Lower lobe of right lung (tissue), 2 donors: ENCODE results near the gene IQGAP2. TPM values are rescaled to one million over a fixed set of nuclear protein-coding genes. Genes with fewer than 3 reads are reported as not detected.
"Not testable (repeated sequence)": the region's sequence is repeated elsewhere in the genome, so short reads cannot be mapped to it uniquely, and the experiment has no call there.

Experiments
- ATAC-seq, 2 donors: fragments of 200-7000 bp; cut with Tn5 transposase; one replicate each; pipeline ENCODE4 v1.9.1; 2020 to 2022; ENCODE audit warnings: mild to moderate bottlenecking in 2 of 2, moderate library complexity in 2 of 2
- DNase-seq: peaks from one replicate; pipeline ENCODE4 v3.0.0-alpha.2; 2020
- H3K27ac ChIP-seq: fragments of 200-600 bp; one replicate; pipeline ENCODE4 v1.8.0; 2022
- H3K27me3 ChIP-seq: fragments of 200-600 bp; one replicate; pipeline ENCODE4 v1.8.0; 2022; ENCODE audit warnings: low read depth
- H3K36me3 ChIP-seq: fragments of 200-600 bp; one replicate; pipeline ENCODE4 v1.8.0; 2022; ENCODE audit warnings: mild to moderate bottlenecking
- H3K4me1 ChIP-seq: fragments of 200-600 bp; one replicate; pipeline ENCODE4 v1.8.0; 2022
- H3K4me3 ChIP-seq: fragments of 200-600 bp; one replicate; pipeline ENCODE4 v1.8.0; 2022; ENCODE audit warnings: mild to moderate bottlenecking
- H3K9me3 ChIP-seq: fragments of 200-600 bp; one replicate; pipeline ENCODE4 v1.8.0; 2022
- intact Hi-C: fragments of 100-400 bp; cut with DNase I; formaldehyde crosslinking; loops from one replicate; pipeline ENCODE4 v1.11.0; 2022
- total RNA-seq: library from RNA; stranded (reverse); fragmentation: NEBNext Ultra II Directional; extraction: Animal tissue kit (Norgen Biotek cat#: 25700); gene quantifications from one replicate; pipeline ENCODE4 v1.2.1, GENCODE V29; 2021
- TF ChIP-seq, protein P1 (sequence below): fragments of 200-600 bp; IDR thresholded peaks from one replicate; pipeline ENCODE4 v1.8.0; 2022; ENCODE audit warnings: antibody characterized with exemption, mild to moderate bottlenecking
- donor health status: DM: no; HTN: yes; CAD: no; lungs with severe emphysema.

IQGAP2 gene
- total RNA-seq, 1 donor from 2014 or later: 42.0 TPM

DNA sequence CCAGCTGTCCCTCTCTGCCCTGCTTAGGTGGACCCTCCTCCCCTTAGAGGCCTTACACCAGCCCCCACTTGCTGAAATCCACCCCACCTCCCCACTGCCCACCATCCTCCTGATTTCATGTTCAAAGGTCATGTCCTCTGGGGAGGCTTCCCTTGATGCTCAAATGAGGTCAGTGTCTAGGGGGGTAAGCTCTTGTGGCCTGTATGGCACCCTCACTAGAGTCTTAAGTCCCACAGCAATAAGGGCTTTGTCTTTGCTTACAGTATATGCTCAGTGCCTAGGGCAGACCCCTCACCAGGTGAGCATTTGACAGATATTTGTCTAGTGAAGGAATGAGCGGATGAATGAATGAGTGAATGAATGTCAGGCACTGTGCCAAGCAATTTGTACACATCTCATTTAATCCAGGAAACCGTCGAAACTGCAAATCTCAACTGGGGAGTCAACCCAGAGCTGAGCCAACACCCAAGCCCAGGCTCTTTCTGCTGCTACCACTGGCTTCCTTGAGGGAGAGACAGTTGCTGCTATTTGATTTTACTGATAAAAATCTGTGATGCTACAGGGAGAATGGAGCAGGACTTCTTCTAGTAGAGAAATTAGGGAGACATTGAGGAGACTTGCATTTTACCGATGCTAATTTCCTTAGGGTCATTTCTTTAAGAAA is 101.9 kb downstream of the IQGAP2 start:
- TF ChIP-seq, protein P1, sequence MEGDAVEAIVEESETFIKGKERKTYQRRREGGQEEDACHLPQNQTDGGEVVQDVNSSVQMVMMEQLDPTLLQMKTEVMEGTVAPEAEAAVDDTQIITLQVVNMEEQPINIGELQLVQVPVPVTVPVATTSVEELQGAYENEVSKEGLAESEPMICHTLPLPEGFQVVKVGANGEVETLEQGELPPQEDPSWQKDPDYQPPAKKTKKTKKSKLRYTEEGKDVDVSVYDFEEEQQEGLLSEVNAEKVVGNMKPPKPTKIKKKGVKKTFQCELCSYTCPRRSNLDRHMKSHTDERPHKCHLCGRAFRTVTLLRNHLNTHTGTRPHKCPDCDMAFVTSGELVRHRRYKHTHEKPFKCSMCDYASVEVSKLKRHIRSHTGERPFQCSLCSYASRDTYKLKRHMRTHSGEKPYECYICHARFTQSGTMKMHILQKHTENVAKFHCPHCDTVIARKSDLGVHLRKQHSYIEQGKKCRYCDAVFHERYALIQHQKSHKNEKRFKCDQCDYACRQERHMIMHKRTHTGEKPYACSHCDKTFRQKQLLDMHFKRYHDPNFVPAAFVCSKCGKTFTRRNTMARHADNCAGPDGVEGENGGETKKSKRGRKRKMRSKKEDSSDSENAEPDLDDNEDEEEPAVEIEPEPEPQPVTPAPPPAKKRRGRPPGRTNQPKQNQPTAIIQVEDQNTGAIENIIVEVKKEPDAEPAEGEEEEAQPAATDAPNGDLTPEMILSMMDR: no peak
- no peaks in the 10 kb centered on the region for H3K36me3 ChIP-seq

GRCh38 chr5:76513476-76513875 is 110.4 kb downstream of the IQGAP2 start:
- Histone ChIP-seq H3K4me1 (no peaks in the 10 kb centered on the region), H3K9me3 (no peaks in the 10 kb centered on the region), H3K4me3 (no peak overlapping the region), H3K27ac (no peak overlapping the region), H3K36me3 (no peaks in the 10 kb centered on the region), H3K27me3 (no peaks in the 10 kb centered on the region)
- ATAC-seq (no peak), DNase-seq (no peak)
- intact Hi-C loops: no loop called here
- TF ChIP-seq, protein P1: no peak

More for the DNA sequence above, 101.9 kb downstream of the IQGAP2 start:
- Histone ChIP-seq H3K4me1 (no peaks in the 10 kb centered on the region), H3K9me3 (no peaks in the 10 kb centered on the region), H3K4me3 (no peak overlapping the region), H3K27me3 (no peaks in the 10 kb centered on the region), H3K27ac (no peak overlapping the region)
- no peak for DNase-seq
- ATAC-seq: no peak
- intact Hi-C loops: no loop called here

GRCh38 chr5:76514292-76514691 is 111.2 kb downstream of the IQGAP2 start:
- no peaks in the 10 kb centered on the region for H3K27me3 ChIP-seq
- H3K36me3 ChIP-seq: no peaks in the 10 kb centered on the region
- TF ChIP-seq, protein P1: no peak
- no peak for DNase-seq
- H3K9me3 ChIP-seq: no peaks in the 10 kb centered on the region
- H3K27ac ChIP-seq: no peak overlapping the region
- no peaks in the 10 kb centered on the region for H3K4me1 ChIP-seq
- no peak for ATAC-seq
- intact Hi-C loops: no loop called here
- H3K4me3 ChIP-seq: no peak overlapping the region

- H3K4me3 ChIP-seq: no peak overlapping the region
- ATAC-seq: no peak
These were observed 111.6 kb downstream of the IQGAP2 start for GRCh38 chr5:76514713-76515112.

DNA sequence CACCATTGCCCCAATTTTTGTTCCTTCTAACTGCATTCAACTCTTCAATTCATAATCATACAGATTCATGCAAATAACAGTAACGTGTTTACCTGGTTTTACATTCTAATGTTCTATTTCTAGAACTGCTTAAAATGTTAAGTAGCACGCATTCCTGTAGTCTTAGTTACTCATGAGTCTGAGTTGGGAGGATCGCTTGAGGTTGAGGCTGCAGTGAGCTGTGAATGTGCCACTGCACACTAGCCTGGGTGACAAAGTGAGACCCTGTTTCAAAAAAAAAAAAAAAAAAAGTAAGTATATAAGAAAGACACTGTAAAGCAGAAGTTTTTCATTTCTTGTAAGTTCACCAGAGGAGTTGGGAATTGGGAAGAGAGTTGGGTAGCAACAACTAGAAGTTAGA is 114.2 kb downstream of the IQGAP2 start:
- intact Hi-C loops: no loop called here
- no peaks in the 10 kb centered on the region for H3K9me3 ChIP-seq
- H3K4me3 ChIP-seq: no peak overlapping the region
- no peak for DNase-seq
- no peaks in the 10 kb centered on the region for H3K4me1 ChIP-seq
- H3K27ac ChIP-seq: no peak overlapping the region
- no peaks in the 10 kb centered on the region for H3K36me3 ChIP-seq
- H3K27me3 ChIP-seq: no peaks in the 10 kb centered on the region
- TF ChIP-seq, protein P1: no peak
- no peak for ATAC-seq

More at GRCh38 chr5:76514713-76515112, 111.6 kb downstream of the IQGAP2 start:
- Histone ChIP-seq H3K9me3 (no peaks in the 10 kb centered on the region), H3K4me1 (no peaks in the 10 kb centered on the region), H3K27ac (no peak overlapping the region), H3K36me3 (no peaks in the 10 kb centered on the region), H3K27me3 (no peaks in the 10 kb centered on the region)
- no peak for DNase-seq
- TF ChIP-seq, protein P1: no peak
- intact Hi-C loops: no loop called here

- H3K4me1 ChIP-seq, H3K9me3 ChIP-seq, H3K27ac ChIP-seq, H3K4me3 ChIP-seq, H3K27me3 ChIP-seq, ATAC-seq, H3K36me3 ChIP-seq, intact Hi-C loops, DNase-seq: not testable (repeated sequence)
These were observed 115.2 kb downstream of the IQGAP2 start for GRCh38 chr5:76518246-76518645.
